Upper lobe of left lung (tissue), 6 donors: ENCODE measurements around the gene ASB18. TPM values are rescaled to one million over a fixed set of nuclear protein-coding genes. Genes with fewer than 3 reads are reported as not detected.

ENCODE experiments used
- ATAC-seq, 2 donors: fragments of 200-7000 bp; cut with Tn5 transposase; one replicate each; pipeline ENCODE4 v1.9.1; 2022; ENCODE audit warnings: mild to moderate bottlenecking in 2 of 2, moderate library complexity in 2 of 2; ENCODE audit not compliant: low FRiP score in 2 of 2
- DNase-seq, 2 donors: peaks; one replicate each; pipeline ENCODE4 v3.0.0-alpha.2; 2019 to 2020
- H3K27ac ChIP-seq, 4 donors: fragments of 200-600 bp; sonication (generic); one replicate each; pipeline ENCODE4 v1.5.1; 2016 to 2019
- H3K27me3 ChIP-seq, 4 donors: fragments of 200-600 bp; sonication (generic); one replicate each; pipeline ENCODE4 v1.5.1; 2017 to 2019
- H3K36me3 ChIP-seq, 4 donors: fragments of 200-600 bp; sonication (generic); one replicate each; pipeline ENCODE4 v1.5.1; 2016 to 2019
- H3K4me1 ChIP-seq, 4 donors: fragments of 200-600 bp; sonication (generic); one replicate each; pipeline ENCODE4 v1.5.1; 2018 to 2019
- H3K4me3 ChIP-seq, 4 donors: fragments of 200-600 bp; sonication (generic); one replicate each; pipeline ENCODE4 v1.5.1; 2017 to 2019; ENCODE audit warnings: mild to moderate bottlenecking in 2 of 4, moderate library complexity in 1 of 4
- H3K9me3 ChIP-seq, 4 donors: fragments of 200-600 bp; sonication (generic); one replicate each; pipeline ENCODE4 v1.5.1; 2018 to 2019
- CTCF ChIP-seq, 6 experiments: fragments of 450-650 bp in 4 of 6; fragments of 200-600 bp in 2 of 6; sonication (generic) in 2 of 6; IDR thresholded peaks; one replicate each; pipeline ENCODE4 v1.5.1; 2016 to 2019; ENCODE audit warnings: antibody characterized with exemption in 6 of 6
- EP300 ChIP-seq, 4 donors: sonication (generic); formaldehyde crosslinking; IDR thresholded peaks; one replicate each; pipeline ENCODE4 v1.5.1; 2017; ENCODE audit warnings: antibody characterized with exemption in 4 of 4, control low read depth in 2 of 4
- POLR2A ChIP-seq, 4 donors: fragments of 450-650 bp; IDR thresholded peaks; one replicate each; pipeline ENCODE4 v1.5.1; 2016 to 2017; ENCODE audit warnings: antibody characterized with exemption in 4 of 4, mild to moderate bottlenecking in 2 of 4
- POLR2AphosphoS5 ChIP-seq, 2 donors: sonication (generic); formaldehyde crosslinking; IDR thresholded peaks; one replicate each; pipeline ENCODE4 v1.5.1; 2017; ENCODE audit warnings: antibody characterized with exemption in 2 of 2
- WGBS, 2 donors: methylation state at CpG; one replicate each; pipeline ENCODE4 v1.1.5; 2017 to 2018; 5-methylcytosine and 5-hydroxymethylcytosine counted together
- total RNA-seq, 6 donors: library from RNA; depleted of rRNA in 4 of 6; stranded (reverse); fragments of >200 nt in 4 of 6; gene quantifications; one replicate each; pipeline versions ENCODE4 v1.1.0 to v1.2.1, GENCODE V29; 2016 to 2021
- donor health status: DM: no; HTN: no; CAD: no; lungs with moderate emphysema.
- donor health status: DM: no; HTN: yes; CAD: no; lungs with severe emphysema.

ASB18 gene
- total RNA-seq, 6 donors from 2014 or later = not detected

DNA sequence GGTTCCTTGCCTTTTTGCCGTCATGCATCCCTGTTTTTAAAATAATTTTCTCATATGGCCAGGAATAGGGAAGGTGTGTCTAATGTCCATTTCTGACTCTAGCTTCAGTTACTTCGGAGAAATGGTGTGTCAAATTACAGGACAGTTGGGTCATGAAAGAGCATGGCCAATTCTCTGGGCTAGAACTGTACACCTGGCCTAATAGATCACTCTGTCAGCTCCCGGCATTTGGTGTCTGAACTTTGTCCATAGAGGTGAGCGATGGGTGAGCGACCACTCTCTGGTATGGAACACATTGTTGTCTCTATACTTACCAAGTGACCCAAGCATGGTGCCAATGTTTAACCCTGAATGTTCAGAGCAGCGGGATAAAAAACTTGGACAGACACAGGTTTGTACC is 38.3 kb upstream of the ASB18 start:
- no peak for TF ChIP-seq POLR2AphosphoS5 (IDR thresholded peaks at IDR 0.05)
- TF ChIP-seq CTCF (IDR thresholded peaks at IDR 0.05) = no peak
- TF ChIP-seq EP300 (IDR thresholded peaks at IDR 0.05) = no peak
- TF ChIP-seq POLR2A (IDR thresholded peaks at IDR 0.05) = no peak
- Histone ChIP-seq H3K27me3 (no peaks in the 10 kb centered on the region), H3K36me3 (no peaks in the 10 kb centered on the region), H3K27ac (no peak overlapping the region), H3K4me3 (no peak overlapping the region), H3K4me1 (no peaks in the 10 kb centered on the region), H3K9me3 (no peaks in the 10 kb centered on the region)
- WGBS, 2 donors = 87 to 89% methylated on average over 6 of the region's 6 CpGs
- no peak for DNase-seq
- ATAC-seq = no peak

GRCh38 chr2:236298924-236299475 is 34.8 kb upstream of the ASB18 start:
- no peak overlapping the region for H3K4me3 ChIP-seq
- DNase-seq (no peak), ATAC-seq (peak in 1 of 2 donors; percentile 20)
- TF ChIP-seq POLR2AphosphoS5 (IDR thresholded peaks at IDR 0.05) (no peak), POLR2A (IDR thresholded peaks at IDR 0.05) (no peak), CTCF (IDR thresholded peaks at IDR 0.05) (no peak), EP300 (IDR thresholded peaks at IDR 0.05) (no peak)
- H3K27me3 ChIP-seq = no peaks in the 10 kb centered on the region
- 77 to 82% methylated on average over 11 of the region's 11 CpGs for WGBS, 2 donors
- H3K9me3 ChIP-seq = no peaks in the 10 kb centered on the region
- no peaks in the 10 kb centered on the region for H3K4me1 ChIP-seq
- H3K27ac ChIP-seq = no peak overlapping the region
- H3K36me3 ChIP-seq = no peaks in the 10 kb centered on the region

GRCh38 chr2:236295481-236295880 is 31.3 kb upstream of the ASB18 start:
- WGBS, 2 donors = 81 to 85% methylated on average over 8 of the region's 8 CpGs

DNA sequence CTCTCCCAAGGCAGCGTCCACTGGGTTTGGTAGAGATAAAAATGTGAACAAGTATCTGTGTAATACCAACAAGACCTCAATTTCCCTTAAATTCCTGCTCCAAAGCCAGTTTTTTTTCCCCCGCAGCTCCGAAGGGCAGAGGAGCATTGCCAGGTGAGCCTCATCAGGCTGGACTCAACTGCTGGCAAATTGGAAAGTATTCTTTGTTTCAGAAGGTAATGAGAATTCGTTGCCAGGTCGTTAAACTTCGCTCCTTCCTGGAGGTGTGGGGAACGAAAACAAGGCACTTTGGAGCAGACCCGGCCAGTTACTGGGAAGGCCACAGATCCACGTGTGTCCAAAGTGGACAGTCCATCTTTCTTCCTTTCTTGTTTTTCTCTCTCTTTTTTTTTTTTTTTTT is 30.4 kb upstream of the ASB18 start:
- TF ChIP-seq CTCF (IDR thresholded peaks at IDR 0.05) = no peak
- no peak for TF ChIP-seq POLR2A (IDR thresholded peaks at IDR 0.05)
- no peak for TF ChIP-seq POLR2AphosphoS5 (IDR thresholded peaks at IDR 0.05)
- TF ChIP-seq EP300 (IDR thresholded peaks at IDR 0.05) = no peak
- DNase-seq = no peak

More at GRCh38 chr2:236295481-236295880, 31.3 kb upstream of the ASB18 start:
- TF ChIP-seq EP300 (IDR thresholded peaks at IDR 0.05) (no peak), POLR2AphosphoS5 (IDR thresholded peaks at IDR 0.05) (no peak), POLR2A (IDR thresholded peaks at IDR 0.05) (no peak), CTCF (IDR thresholded peaks at IDR 0.05) (no peak)
- no peaks in the 10 kb centered on the region for H3K36me3 ChIP-seq
- no peaks in the 10 kb centered on the region for H3K27me3 ChIP-seq
- DNase-seq (no peak), ATAC-seq (no peak)
- no peak overlapping the region for H3K4me3 ChIP-seq
- H3K4me1 ChIP-seq = no peaks in the 10 kb centered on the region
- H3K27ac ChIP-seq = no peak overlapping the region
- no peaks in the 10 kb centered on the region for H3K9me3 ChIP-seq

DNA sequence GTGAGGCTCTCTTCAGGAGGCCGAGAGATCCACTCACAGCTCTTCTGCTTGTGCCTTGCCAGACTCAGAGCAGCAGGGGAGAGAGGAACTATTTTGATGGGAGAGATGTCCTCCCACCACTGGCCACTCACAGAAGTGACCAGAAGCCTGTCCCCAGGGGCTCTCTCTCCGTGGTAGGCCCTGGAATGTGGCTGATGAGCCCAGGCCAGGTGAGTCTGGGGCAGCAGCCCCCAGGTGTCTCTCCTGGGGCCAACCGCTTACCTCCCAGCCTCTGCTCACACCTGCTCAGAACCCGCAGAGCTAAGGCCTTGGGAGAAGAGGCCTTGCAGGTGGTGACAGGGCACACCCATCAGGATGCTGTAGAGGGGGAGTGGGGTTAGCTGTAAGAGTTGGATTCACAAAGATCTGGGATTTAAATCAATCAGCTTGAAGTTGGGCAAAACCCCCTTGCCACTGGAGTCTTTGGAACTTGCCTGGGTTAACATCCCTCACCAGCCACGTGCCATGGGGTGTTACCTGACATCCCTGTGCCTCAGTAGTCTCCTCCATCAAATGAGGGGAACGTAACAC is 29.1 kb upstream of the ASB18 start:
- DNase-seq (no peak), ATAC-seq (no peak)
- Histone ChIP-seq H3K27me3 (no peaks in the 10 kb centered on the region), H3K27ac (no peak overlapping the region), H3K4me1 (no peaks in the 10 kb centered on the region), H3K36me3 (no peaks in the 10 kb centered on the region), H3K4me3 (no peak overlapping the region), H3K9me3 (no peaks in the 10 kb centered on the region)
- TF ChIP-seq CTCF (IDR thresholded peaks at IDR 0.05) = no peak
- no peak for TF ChIP-seq POLR2AphosphoS5 (IDR thresholded peaks at IDR 0.05)
- TF ChIP-seq EP300 (IDR thresholded peaks at IDR 0.05) = no peak
- no peak for TF ChIP-seq POLR2A (IDR thresholded peaks at IDR 0.05)
- 78 to 96% methylated on average over 5 to 6 of the region's 6 CpGs for WGBS, 2 donors

More for the DNA sequence above, 30.4 kb upstream of the ASB18 start:
- Histone ChIP-seq H3K27ac (no peak overlapping the region), H3K4me3 (no peak overlapping the region), H3K27me3 (no peaks in the 10 kb centered on the region), H3K9me3 (no peaks in the 10 kb centered on the region), H3K36me3 (no peaks in the 10 kb centered on the region), H3K4me1 (no peaks in the 10 kb centered on the region)
- ATAC-seq = no peak
- 84 to 88% methylated on average over 9 of the region's 9 CpGs for whole genome bisulfite sequencing, 2 donors
